Esophagus muscularis mucosa (tissue), 2 donors: ENCODE measurements around the gene SPOCK3.
"Not testable (repeated sequence)": the region's sequence is repeated elsewhere in the genome, so short reads cannot be mapped to it uniquely, and the experiment has no call there.

Experiments
- EP300 ChIP-seq: sonication (generic); formaldehyde crosslinking; IDR thresholded peaks from one replicate; pipeline ENCODE4 v1.6.1; 2017; ENCODE audit warnings: antibody characterized with exemption
- POLR2A ChIP-seq: fragments of 450-650 bp; IDR thresholded peaks from one replicate; pipeline ENCODE4 v1.6.1; 2017; ENCODE audit warnings: antibody characterized with exemption, moderate library complexity, mild to moderate bottlenecking, low read depth

GRCh38 chr4:167281545-167281944 lies 47.3 kb upstream of the SPOCK3 start:
- TF ChIP-seq EP300, POLR2A: not testable (repeated sequence)
